Activated B cell treated with CpG ODN at 0.5 μM for 24 hours (primary cell): ENCODE data around the gene SEBOX. TPM values are rescaled to one million over a fixed set of nuclear protein-coding genes. Genes with fewer than 3 reads are reported as not detected.

ENCODE experiments used
- ATAC-seq: fragments of 200-7000 bp; cut with Tn5 transposase; one replicate; pipeline ENCODE4 v1.10.0; 2021; ENCODE audit warnings: low read depth, mild to moderate bottlenecking, moderate library complexity
- CTCF ChIA-PET: fragments of 350-600 bp; sonication (Branson Sonifier 250); formaldehyde crosslinking; loops from one replicate; lab custom pipeline; 2021; ENCODE audit warnings: antibody characterized with exemption; lab: Charles Lee
- POLR2A ChIA-PET: fragments of 350-600 bp; sonication (Branson Sonifier 250); formaldehyde crosslinking; loops from one replicate; lab custom pipeline; 2021; ENCODE audit warnings: antibody characterized with exemption; lab: Charles Lee
- DNase-seq: peaks from one replicate; pipeline ENCODE4 v3.0.0; 2022
- H3K27ac Mint-ChIP-seq: one replicate; pipeline ENCODE4 v1.8.0; 2020; ENCODE audit warnings: mixed read lengths
- H3K27me3 Mint-ChIP-seq: one replicate; pipeline ENCODE4 v1.8.0; 2021; ENCODE audit warnings: mixed read lengths
- H3K36me3 Mint-ChIP-seq: one replicate; pipeline ENCODE4 v1.8.0; 2021; ENCODE audit warnings: low read depth, mixed read lengths
- H3K4me1 Mint-ChIP-seq: one replicate; pipeline ENCODE4 v1.8.0; 2021; ENCODE audit warnings: mixed read lengths
- H3K4me3 Mint-ChIP-seq: one replicate; pipeline ENCODE4 v1.8.0; 2020; ENCODE audit warnings: mild to moderate bottlenecking, mixed read lengths
- H3K9me3 Mint-ChIP-seq: one replicate; pipeline ENCODE4 v1.8.0; 2020; ENCODE audit warnings: mixed read lengths
- intact Hi-C: fragments of 100-400 bp; cut with micrococcal nuclease; formaldehyde crosslinking; loops from one replicate; pipeline ENCODE4 v1.15.1; 2024
- total RNA-seq: library from RNA; stranded (reverse); gene quantifications from 2 replicates; pipeline ENCODE4 v1.2.3, GENCODE V29; 2022
- TF ChIP-seq, protein P1 (sequence below): fragments of 200-600 bp; IDR thresholded peaks from one replicate; pipeline ENCODE4 v1.8.0; 2022; ENCODE audit warnings: antibody characterized with exemption, mild to moderate bottlenecking

SEBOX gene
- total RNA-seq, 1 donor from 2014 or later = not detected

DNA sequence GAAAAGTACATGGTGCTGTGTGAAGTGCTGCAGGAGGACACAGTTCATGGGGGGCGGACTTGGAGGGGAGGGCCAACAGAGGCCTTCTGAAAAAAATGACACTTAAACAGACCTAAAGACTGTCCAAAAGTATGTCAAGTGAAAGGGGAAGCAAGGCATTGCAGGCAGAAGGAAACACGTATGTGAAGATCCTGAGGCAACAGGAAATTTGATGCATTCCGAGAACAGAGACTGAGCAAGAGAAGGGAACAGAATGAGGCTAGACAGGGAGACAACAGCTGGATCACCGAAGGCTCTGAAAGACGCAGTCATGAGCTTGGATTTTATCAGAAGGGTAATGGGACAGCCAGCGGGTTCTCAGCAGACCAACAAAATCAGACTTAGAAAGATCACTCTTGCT is 30.8 kb downstream of the SEBOX start:
- Mint-ChIP-seq H3K27ac (peak overlapping the region; percentile 89), H3K4me1 (peaks cover 35% of the 10 kb centered on the region), H3K4me3 (peak overlapping the region; percentile 96), H3K9me3 (no peaks in the 10 kb centered on the region), H3K36me3 (peaks cover 28% of the 10 kb centered on the region), H3K27me3 (no peaks in the 10 kb centered on the region)
- intact Hi-C loops = loop anchor here (2.0 kb wide), 1 partner anchor 441 kb away; the partner anchor contains the start of gene LYRM9
- no peak for ATAC-seq
- TF ChIP-seq, protein P1, sequence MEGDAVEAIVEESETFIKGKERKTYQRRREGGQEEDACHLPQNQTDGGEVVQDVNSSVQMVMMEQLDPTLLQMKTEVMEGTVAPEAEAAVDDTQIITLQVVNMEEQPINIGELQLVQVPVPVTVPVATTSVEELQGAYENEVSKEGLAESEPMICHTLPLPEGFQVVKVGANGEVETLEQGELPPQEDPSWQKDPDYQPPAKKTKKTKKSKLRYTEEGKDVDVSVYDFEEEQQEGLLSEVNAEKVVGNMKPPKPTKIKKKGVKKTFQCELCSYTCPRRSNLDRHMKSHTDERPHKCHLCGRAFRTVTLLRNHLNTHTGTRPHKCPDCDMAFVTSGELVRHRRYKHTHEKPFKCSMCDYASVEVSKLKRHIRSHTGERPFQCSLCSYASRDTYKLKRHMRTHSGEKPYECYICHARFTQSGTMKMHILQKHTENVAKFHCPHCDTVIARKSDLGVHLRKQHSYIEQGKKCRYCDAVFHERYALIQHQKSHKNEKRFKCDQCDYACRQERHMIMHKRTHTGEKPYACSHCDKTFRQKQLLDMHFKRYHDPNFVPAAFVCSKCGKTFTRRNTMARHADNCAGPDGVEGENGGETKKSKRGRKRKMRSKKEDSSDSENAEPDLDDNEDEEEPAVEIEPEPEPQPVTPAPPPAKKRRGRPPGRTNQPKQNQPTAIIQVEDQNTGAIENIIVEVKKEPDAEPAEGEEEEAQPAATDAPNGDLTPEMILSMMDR = no peak
- POLR2A ChIA-PET = interaction anchor here (4.3 kb wide), 1 partner anchor 24 kb away, joined by 110 read pairs; the partner anchor contains the start of gene POLDIP2
- CTCF ChIA-PET = no interaction called here
- no peak for DNase-seq

DNA sequence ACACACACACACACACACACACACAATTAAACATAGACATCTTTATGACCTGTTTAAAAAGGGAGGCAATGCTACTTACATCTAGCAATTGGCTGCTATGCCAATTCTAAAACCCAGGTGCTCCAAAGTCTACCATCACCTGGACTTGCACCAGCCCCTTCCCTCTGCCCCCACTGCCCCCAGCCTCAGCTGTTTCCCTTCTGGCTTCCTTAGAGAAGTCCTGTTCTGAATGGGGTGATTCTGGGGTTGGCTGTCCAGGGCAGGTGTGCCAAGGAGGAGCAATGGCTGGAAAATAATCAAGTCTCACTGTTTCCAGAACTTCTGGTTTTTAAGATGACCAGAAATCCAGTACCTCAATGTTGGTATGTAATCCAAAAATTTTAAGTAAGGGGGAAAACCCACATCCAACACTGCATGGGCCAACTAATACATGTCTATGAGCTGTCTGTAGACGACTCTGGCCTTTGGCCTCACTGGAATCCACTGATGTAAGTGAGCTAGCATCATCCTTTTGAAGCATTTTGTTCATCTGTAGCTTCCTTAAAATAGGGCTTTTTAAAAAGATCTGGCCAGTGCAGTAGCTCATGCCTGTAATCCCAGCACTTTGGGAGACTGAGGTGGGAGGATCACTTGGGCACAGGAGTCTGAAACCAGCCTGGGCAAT is 31.8 kb downstream of the SEBOX start:
- intact Hi-C loops = no loop called here
- ChIA-PET CTCF (interaction anchor here (1.0 kb wide), 1 partner anchor 37 kb away, joined by 3 read pairs; the partner anchor contains the start of gene VTN), POLR2A (interaction anchor here (0.7 to 4.3 kb wide), 2 partner anchors 25 to 217 kb away, joined by 3 to 110 read pairs; partner anchors contain the start of gene POLDIP2)
- no peaks in the 10 kb centered on the region for H3K9me3 Mint-ChIP-seq
- DNase-seq (no peak), ATAC-seq (no peak)
- TF ChIP-seq, protein P1 = no peak
- H3K4me1 Mint-ChIP-seq = peaks cover 35% of the 10 kb centered on the region
- H3K27me3 Mint-ChIP-seq = no peaks in the 10 kb centered on the region
- H3K4me3 Mint-ChIP-seq = no peak overlapping the region
- peaks cover 38% of the 10 kb centered on the region for H3K36me3 Mint-ChIP-seq
- H3K27ac Mint-ChIP-seq = no peak overlapping the region

DNA sequence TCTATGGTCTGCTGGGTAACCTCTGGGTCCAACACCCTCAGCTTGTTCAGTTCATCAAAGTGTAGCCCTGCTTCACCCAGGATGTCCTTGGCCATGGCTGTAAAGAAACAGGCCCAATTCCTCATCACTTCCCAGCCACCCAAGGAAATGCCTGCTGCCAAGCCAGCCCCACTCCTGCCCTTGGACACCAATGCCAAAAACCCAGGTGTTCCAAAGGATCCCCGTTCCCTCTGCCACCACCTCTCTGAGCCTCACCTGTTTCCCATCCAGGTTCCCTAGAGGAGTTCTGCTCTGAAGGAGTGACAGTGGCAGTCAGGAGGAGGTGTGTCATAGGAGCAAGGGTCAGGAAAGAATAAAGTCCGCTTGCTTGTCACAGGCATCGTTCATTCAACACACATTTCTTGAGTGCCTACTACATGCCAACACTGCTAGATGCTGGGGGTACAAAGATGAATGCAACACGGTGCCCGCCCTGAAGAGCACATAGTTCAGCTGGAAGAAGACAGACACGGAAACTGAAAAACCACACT is 33.0 kb downstream of the SEBOX start:
- Mint-ChIP-seq H3K27ac (no peak overlapping the region), H3K4me3 (no peak overlapping the region), H3K36me3 (peaks cover 50% of the 10 kb centered on the region), H3K4me1 (peaks cover 26% of the 10 kb centered on the region), H3K9me3 (no peaks in the 10 kb centered on the region), H3K27me3 (no peaks in the 10 kb centered on the region)
- intact Hi-C loops = no loop called here
- ChIA-PET POLR2A (no interaction called here), CTCF (no interaction called here)
- TF ChIP-seq, protein P1 = no peak
- DNase-seq (no peak), ATAC-seq (no peak)

DNA sequence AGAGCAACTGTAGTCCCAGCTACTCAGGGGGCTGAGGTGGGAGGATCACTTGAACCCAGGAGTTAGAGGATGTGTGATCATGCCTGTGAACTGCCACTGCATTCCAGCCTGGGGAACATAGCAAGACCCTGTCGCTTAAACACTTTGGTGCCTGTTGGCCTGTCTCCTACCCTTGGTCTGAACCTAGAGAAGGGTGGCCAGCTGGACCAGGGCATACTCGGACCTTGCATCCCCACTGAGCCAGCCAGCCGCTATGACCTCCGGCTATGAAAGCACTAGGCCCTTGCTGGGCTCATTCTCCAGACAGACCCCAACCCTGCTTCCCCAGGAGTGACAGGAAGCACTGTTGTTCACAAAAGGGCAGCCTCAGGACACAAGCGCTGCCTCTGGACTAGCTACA is 34.3 kb downstream of the SEBOX start:
- Mint-ChIP-seq H3K4me1 (peaks cover 16% of the 10 kb centered on the region), H3K27me3 (no peaks in the 10 kb centered on the region), H3K36me3 (peaks cover 60% of the 10 kb centered on the region), H3K4me3 (no peak overlapping the region), H3K27ac (no peak overlapping the region), H3K9me3 (no peaks in the 10 kb centered on the region)
- TF ChIP-seq, protein P1 = no peak
- no peak for ATAC-seq
- ChIA-PET CTCF (no interaction called here), POLR2A (no interaction called here)
- DNase-seq = no peak
- intact Hi-C loops = no loop called here

DNA sequence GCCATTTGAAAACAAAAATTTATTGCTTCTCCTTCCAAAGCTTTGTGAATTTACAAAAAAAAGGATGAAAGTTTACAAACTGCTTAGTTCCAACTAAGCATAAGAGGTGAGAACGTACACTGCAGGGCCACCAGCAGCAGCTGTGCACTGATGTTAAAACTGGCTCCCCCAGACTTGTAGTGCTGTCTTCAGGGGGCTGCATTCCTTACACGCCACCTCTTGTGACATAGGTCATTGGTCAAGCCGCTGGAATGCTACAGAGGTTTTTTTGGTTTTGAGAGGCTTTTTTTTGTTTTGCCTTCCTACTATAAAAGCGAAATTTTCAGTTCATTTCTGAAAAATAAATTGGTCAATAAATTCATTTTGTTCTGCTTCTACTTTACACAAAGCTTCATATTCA is 36.7 kb downstream of the SEBOX start:
- H3K4me1 Mint-ChIP-seq = peaks cover 1% of the 10 kb centered on the region
- peaks cover 56% of the 10 kb centered on the region for H3K36me3 Mint-ChIP-seq
- POLR2A ChIA-PET = interaction anchor here (0.6 kb wide), 1 partner anchor 27 kb away, joined by 3 read pairs; no protein-coding TSS in a partner anchor
- CTCF ChIA-PET = no interaction called here
- intact Hi-C loops = no loop called here
- H3K9me3 Mint-ChIP-seq = no peaks in the 10 kb centered on the region
- DNase-seq (no peak), ATAC-seq (no peak)
- no peak overlapping the region for H3K4me3 Mint-ChIP-seq
- no peak overlapping the region for H3K27ac Mint-ChIP-seq
- TF ChIP-seq, protein P1 = no peak
- no peaks in the 10 kb centered on the region for H3K27me3 Mint-ChIP-seq
